HG02798 (cell line): Measurements from ENCODE around the gene CCDC15.
A peak's percentile ranks its signal among the peaks of the same experiment; 100 is the strongest.
"Not testable (repeated sequence)": the region's sequence is repeated elsewhere in the genome, so short reads cannot be mapped to it uniquely, and the experiment has no call there.

Experiments
- ATAC-seq: cut with Tn5 transposase; IDR thresholded peaks from one replicate; pipeline ENCODE4 v1.9.1; 2021; ENCODE audit warnings: mild to moderate bottlenecking; ENCODE audit not compliant: unreplicated experiment, poor library complexity

The CCDC15 gene

DNA sequence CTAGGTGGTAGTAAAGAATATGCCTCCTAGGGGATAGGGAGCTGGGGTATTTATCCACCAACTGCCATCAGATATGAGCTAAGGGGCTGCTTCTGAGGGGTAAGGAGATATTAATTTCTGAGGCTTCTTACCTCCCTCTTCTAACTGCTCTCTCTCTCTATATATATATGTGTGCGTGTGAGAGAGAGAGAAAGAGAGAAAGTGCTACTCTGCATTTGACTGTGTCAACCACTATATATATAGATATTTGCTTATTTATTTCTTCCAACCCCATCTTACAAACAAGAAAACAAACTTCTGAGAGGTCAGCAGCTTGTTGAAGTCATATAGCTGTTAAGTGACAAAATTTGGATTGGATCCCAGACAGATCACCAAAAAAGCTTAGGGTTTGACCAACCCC, 12.3 kb upstream of the CCDC15 start:
- peak; percentile 46 for ATAC-seq

DNA sequence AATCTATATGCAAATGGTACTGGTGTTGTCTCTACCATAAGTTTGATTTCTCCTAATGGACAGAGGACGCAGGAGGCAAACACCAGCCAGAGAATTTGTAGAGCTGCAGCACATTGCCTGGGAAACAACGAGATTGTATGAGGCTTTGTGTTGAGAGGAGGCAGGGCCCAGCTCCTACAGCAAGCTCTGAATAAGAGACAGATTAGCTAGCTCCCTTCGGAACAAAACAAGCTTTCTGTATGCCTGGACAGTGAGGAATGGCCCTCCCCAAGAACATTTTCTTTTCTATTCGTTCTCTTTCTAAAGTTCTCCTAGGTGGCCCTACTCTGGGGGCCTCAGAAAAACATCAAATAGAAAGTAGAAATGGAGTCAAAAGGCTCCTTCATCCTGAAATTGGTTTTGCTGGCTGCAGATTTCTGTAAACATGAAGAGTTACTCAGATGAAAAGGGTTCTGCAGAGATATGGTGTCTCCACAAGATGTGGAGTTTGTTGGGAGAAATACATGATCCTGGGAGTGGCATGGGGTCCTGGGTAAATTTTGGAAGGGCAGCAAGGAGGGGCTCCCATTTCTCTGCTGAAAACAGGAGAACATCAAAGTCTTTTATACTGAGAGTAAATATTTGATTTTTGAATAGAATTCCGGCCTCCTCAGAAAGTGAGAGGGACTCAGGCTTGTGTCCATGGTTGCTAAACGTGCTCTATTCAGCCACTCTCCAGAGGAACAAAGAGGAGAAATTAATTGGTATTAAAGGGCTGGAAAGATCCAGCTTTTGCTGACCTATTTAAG, 11.3 kb upstream of the CCDC15 start:
- no peak for ATAC-seq

GRCh38 chr11:124943254-124943616, 10.8 kb upstream of the CCDC15 start:
- no peak for ATAC-seq

DNA sequence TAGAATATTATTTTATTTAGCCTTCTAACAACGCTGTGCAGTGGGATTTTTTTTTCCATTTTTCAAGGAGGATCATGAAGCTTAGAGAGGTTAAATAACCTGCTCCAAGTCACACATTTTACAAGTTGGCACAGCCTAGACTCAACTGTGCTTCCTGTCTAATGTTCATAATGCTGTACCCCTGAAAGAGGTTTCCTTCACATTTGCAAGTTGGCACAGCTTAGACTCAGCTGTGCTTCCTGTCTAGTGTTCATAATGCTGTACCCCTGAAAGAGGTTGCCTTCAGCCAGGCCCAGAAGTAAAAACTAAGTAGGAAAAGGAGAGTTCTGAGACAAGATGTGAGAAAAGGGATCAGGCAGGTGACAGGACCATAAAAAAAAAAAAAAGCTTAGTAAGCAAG, 10.3 kb upstream of the CCDC15 start:
- no peak for ATAC-seq

DNA sequence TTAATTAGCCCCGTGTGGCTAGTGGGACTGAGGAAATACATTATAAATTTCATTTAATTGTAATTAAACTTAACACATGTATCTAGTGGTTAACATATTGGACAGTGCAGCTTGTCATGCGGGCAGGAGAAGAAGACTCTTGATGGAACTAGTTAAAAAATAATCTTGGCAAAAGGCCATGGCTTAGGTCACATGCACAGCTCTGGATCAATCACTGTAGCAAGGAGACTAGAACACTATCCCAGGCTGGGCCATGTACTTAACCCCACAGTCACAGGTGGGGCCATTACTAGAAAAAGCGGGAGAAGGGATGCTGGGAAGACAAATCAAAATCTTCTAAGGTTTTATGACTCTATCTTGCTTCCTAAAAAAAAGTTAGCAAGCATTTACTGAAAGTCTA, 9.4 kb upstream of the CCDC15 start:
- no peak for ATAC-seq

- ATAC-seq, result no peak
Observed at GRCh38 chr11:124945826-124946225, 8.2 kb upstream of the CCDC15 start.

- ATAC-seq, result no peak
Observed at GRCh38 chr11:124946735-124947141, 7.3 kb upstream of the CCDC15 start.

DNA sequence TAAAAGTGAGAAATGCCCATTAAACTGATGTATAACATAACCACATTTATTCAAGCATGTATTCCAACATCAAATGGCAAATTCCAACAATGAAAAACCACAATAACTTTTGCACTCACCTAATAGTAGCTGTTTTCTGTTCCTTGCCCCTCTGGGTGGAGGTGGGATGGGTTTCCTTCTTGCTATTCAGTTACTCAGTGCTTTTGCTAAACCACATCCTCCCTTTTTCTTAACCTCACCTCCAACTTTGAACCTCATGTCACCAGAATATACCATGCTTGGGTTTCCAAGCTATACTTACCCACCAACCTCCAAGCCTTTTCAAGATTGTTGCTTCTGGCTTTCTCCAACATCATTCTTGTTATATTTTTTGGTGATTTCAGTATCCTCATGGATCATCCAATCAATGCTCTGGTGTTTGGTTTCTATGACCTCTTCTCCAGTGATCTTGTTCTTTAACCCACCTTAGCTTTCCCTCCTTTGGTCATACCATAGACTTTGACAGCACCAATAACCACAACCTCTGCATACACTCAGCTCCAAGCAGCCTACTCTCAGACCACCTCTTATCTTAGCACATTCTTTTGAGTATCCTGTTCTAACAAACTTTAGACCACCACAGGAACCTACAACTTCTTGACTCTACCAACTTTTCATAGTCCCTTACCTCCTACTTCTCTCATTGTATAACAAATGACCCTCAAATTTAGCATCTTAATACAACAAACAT, 3.2 kb upstream of the CCDC15 start:
- no peak for ATAC-seq

- no peak for ATAC-seq
Observed at GRCh38 chr11:124951341-124951740, 2.7 kb upstream of the CCDC15 start.

- no peak for ATAC-seq
Observed at GRCh38 chr11:124954590-124954955, 571 bp downstream of the CCDC15 start.

DNA sequence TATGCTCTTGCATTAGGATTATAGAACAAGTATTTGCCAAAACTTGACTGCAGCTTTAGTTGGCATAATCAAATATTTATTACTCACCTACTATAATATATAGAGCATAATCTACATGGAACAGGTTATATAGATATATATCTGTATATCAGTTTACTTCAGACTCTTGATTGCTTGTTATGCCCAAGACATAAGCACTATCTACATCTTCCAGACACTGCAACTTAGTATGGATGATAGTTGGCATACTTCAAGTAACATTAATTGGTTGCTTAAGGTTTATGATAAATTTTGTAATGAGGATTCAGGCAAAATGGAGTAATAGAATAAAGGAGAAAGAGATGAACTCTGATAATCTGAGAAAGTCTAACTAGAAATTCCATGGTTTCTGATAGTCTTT, 1.0 kb downstream of the CCDC15 start:
- no peak for ATAC-seq

DNA sequence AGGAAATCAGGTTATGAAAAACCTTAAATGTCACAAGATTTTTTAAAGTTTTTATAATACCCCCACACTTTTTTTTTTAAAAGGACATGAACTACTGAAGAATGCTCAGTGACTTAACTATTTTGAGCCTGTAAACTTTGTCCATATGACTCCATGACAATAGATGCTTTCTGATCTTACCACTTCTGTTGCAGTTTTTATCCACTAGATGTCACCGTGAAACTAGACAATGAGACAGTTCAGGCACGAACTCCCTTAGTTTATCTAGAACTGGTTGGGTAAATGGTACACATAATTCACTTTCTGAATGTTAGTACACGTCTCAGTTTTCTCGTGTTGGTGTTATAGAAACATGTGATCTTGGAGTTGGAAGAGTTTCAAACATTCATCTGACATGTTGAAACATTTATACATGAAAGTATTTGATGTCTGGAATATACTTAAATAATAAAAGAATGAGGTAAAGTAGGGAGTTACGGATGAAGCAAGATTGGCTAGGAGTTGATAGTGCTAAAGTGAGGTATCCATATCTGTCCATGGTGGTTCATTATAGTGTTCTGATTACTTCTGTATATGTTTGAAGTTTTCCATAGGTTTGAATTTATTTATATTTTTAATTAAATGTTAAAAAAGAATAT, 8.1 kb downstream of the CCDC15 start:
- peak; percentile 89 for ATAC-seq

DNA sequence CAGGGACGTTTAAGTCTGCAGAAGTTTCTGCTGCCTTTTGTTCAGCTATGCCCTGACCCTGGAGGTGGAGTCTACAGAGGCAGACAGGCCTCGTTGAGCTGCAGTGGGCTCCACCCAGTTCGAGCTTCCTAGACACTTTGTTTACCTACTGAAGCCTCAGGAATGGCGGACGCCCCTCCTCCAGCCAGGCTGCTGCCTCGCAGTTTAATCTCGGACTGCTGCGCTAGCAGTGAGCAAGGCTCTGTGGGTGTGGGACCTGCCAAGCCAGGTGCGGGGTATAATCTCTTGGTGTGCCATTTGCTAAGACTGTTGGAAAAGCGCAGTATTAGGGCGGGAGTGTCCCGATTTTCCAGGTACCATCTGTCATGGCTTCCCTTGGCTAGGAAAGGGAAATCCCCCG, 14.2 kb downstream of the CCDC15 start:
- not testable (repeated sequence) for ATAC-seq

DNA sequence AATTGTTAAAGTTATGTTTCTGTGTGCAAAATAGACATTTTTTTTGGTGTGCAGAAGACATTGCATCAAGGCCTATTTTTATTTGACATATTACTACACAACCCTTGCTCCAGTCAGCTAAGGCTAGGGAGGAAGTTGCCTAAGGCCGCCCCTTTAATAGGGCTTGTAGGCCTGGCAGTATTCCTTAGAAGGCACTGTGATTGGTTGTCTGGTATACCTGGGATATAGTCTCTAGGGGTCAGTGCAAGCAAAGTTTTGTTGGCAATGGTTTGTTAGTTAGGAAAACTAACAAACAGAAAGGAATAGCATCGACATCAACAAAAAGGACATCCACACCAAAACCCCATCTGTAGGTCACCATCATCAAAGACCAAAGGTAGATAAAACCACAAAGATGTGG, 16.9 kb downstream of the CCDC15 start:
- peak; percentile 53 for ATAC-seq

- ATAC-seq, result no peak
Observed at GRCh38 chr11:124971810-124972209, 17.8 kb downstream of the CCDC15 start.

DNA sequence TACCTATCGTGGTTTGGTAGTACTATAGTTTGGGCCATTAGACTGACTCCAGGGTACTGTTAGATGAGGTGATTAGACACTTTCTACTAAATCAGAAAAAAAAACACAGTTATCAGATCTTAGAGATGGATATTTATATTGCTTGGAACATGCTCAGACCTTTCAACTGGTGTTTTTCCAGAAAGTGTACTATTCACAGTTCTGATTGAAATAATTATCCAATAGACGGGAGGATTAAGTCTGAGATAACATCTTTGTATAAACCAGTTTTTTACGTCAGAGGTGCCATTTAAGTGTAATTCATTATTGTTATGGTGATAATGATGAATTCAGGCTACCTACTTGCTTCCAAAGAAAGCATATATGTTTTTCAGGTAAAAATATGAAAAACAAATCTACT, 22.5 kb downstream of the CCDC15 start:
- ATAC-seq, result no peak

DNA sequence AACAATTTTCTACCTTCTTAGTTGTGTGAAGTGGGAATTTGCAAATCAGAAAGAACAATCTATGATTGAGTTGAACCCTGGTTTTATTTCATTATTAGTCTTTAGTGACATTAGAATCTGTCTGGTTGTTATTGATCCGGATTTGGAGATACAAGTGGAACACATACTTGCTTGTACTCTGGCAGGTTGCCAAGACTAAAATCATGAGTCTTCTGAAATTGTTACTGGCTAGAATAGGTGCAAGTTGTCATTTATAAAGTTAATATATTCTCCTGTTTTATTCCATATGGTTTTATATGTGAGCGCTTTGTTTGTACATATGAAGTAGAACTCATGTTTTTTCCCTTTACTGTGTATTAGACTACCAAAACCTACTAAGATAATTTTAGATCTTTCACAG, 23.0 kb downstream of the CCDC15 start:
- no peak for ATAC-seq

DNA sequence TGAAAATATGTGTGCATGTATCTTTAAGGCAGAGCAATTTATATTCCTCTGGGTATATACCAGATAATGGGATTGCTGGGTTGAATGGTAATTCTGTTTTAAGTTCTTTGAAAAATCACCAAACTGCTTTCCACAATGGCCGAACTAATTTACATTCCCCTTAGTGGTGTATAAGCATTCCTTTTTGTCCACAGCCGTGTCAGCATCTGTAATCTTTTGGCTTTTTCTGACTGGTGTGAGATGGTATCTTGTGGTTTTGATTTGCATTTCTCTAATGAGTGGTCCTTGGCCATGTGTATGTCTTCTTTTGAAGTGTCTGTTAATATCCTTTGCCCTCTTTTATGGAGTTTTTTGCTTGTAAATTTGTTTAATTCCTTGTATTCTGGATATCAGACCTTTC, 24.3 kb downstream of the CCDC15 start:
- ATAC-seq, result no peak

- ATAC-seq, result no peak
Observed at GRCh38 chr11:124982043-124982442, 28.0 kb downstream of the CCDC15 start.

GRCh38 chr11:124983674-124984511, 29.9 kb downstream of the CCDC15 start:
- ATAC-seq, result no peak

DNA sequence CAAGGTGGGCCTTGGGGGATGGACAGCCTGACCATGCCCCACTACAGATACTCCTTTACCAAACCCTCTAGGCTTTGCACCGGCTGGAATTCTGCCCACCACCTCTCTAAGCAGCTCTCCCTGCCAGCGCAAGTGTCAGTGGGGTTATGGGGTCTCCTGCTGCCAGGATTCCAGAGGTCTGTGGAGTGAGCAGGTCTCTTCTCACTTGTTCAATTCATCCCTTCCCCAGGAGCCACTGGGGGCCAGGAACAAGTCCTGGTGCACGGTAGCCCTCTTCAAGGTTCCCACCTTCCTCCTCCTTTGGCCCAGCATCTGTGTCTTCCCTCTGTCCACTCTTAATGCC, 30.5 kb downstream of the CCDC15 start:
- ATAC-seq, result no peak
